T-helper 1 cell treated with Interleukin-12 subunit alpha and Interleukin-12 subunit beta and Interleukin-4 antibody, amounts not matched to agents 30 μg/mL and 1 μg/mL, for 36 hours (primary cell): ENCODE results near the gene CKLF.
"Not testable (repeated sequence)": the region's sequence is repeated elsewhere in the genome, so short reads cannot be mapped to it uniquely, and the experiment has no call there.

Experiments used
- H3K27ac Mint-ChIP-seq: one replicate; pipeline ENCODE4 v1.8.0; 2021; ENCODE audit warnings: mild to moderate bottlenecking, mixed read lengths
- H3K27me3 Mint-ChIP-seq: one replicate; pipeline ENCODE4 v1.8.0; 2021; ENCODE audit warnings: low read depth, mixed read lengths
- H3K36me3 Mint-ChIP-seq: one replicate; pipeline ENCODE4 v1.8.0; 2021; ENCODE audit warnings: low read depth, mixed read lengths
- H3K4me1 Mint-ChIP-seq: one replicate; pipeline ENCODE4 v1.8.0; 2021; ENCODE audit warnings: low read depth, mixed read lengths
- H3K4me3 Mint-ChIP-seq: one replicate; pipeline ENCODE4 v1.8.0; 2021; ENCODE audit warnings: mild to moderate bottlenecking, moderate library complexity, mixed read lengths
- H3K9me3 Mint-ChIP-seq: one replicate; pipeline ENCODE4 v1.8.0; 2021; ENCODE audit warnings: mixed read lengths

CKLF gene

GRCh38 chr16:66600477-66600876, 48.1 kb downstream of the CKLF start:
- H3K4me1 Mint-ChIP-seq = peaks cover 42% of the 10 kb centered on the region
- H3K36me3 Mint-ChIP-seq = peaks cover 9% of the 10 kb centered on the region
- no peak overlapping the region for H3K4me3 Mint-ChIP-seq
- no peak overlapping the region for H3K27ac Mint-ChIP-seq
- H3K9me3 Mint-ChIP-seq = peaks cover 8% of the 10 kb centered on the region
- no peaks in the 10 kb centered on the region for H3K27me3 Mint-ChIP-seq

GRCh38 chr16:66601471-66601870, 49.1 kb downstream of the CKLF start:
- Mint-ChIP-seq H3K27me3 (no peaks in the 10 kb centered on the region), H3K27ac (no peak overlapping the region), H3K9me3 (peaks cover 8% of the 10 kb centered on the region), H3K4me3 (no peak overlapping the region), H3K4me1 (peaks cover 47% of the 10 kb centered on the region), H3K36me3 (peaks cover 11% of the 10 kb centered on the region)

GRCh38 chr16:66603537-66604375, 51.4 kb downstream of the CKLF start:
- peaks cover 47% of the 10 kb centered on the region for H3K4me1 Mint-ChIP-seq
- no peaks in the 10 kb centered on the region for H3K27me3 Mint-ChIP-seq
- H3K36me3 Mint-ChIP-seq = peaks cover 16% of the 10 kb centered on the region
- peak overlapping the region; percentile 89 for H3K4me3 Mint-ChIP-seq
- peaks cover 8% of the 10 kb centered on the region for H3K9me3 Mint-ChIP-seq
- H3K27ac Mint-ChIP-seq = peak overlapping the region; percentile 96

- no peaks in the 10 kb centered on the region for H3K27me3 Mint-ChIP-seq
- H3K4me3 Mint-ChIP-seq = peak within 1 kb of the TSS; percentile 89
- peaks cover 8% of the 10 kb centered on the region for H3K9me3 Mint-ChIP-seq
- H3K4me1 Mint-ChIP-seq = peaks cover 43% of the 10 kb centered on the region
- peaks cover 16% of the 10 kb centered on the region for H3K36me3 Mint-ChIP-seq
- H3K27ac Mint-ChIP-seq = peak within 1 kb of the TSS; percentile 96
Observed at GRCh38 chr16:66604376-66605176, 52.2 kb downstream of the CKLF start, which contains the start of gene CMTM3. CMTM3 (plus strand) TSS chr16:66604704; CDS start chr16:66604806, 102 bp downstream.

GRCh38 chr16:66605177-66605978, 53.0 kb downstream of the CKLF start:
- Mint-ChIP-seq H3K4me1 (peaks cover 38% of the 10 kb centered on the region), H3K36me3 (peaks cover 24% of the 10 kb centered on the region), H3K9me3 (peaks cover 8% of the 10 kb centered on the region), H3K27me3 (no peaks in the 10 kb centered on the region), H3K4me3 (peak overlapping the region; percentile 87), H3K27ac (peak overlapping the region; percentile 45)

- H3K36me3 Mint-ChIP-seq = peaks cover 25% of the 10 kb centered on the region
- no peaks in the 10 kb centered on the region for H3K27me3 Mint-ChIP-seq
- peaks cover under 1% of the 10 kb centered on the region for H3K9me3 Mint-ChIP-seq
- H3K27ac Mint-ChIP-seq = peak overlapping the region; percentile 89
- H3K4me3 Mint-ChIP-seq = peak overlapping the region; percentile 87
- peaks cover 32% of the 10 kb centered on the region for H3K4me1 Mint-ChIP-seq
Observed at GRCh38 chr16:66605979-66606751, 53.8 kb downstream of the CKLF start.

GRCh38 chr16:66608241-66609138, 56.1 kb downstream of the CKLF start:
- H3K9me3 Mint-ChIP-seq = no peaks in the 10 kb centered on the region
- peaks cover 27% of the 10 kb centered on the region for H3K4me1 Mint-ChIP-seq
- peak overlapping the region; percentile 41 for H3K27ac Mint-ChIP-seq
- H3K4me3 Mint-ChIP-seq = peak overlapping the region; percentile 48
- no peaks in the 10 kb centered on the region for H3K27me3 Mint-ChIP-seq
- H3K36me3 Mint-ChIP-seq = peaks cover 30% of the 10 kb centered on the region

- H3K36me3 Mint-ChIP-seq = peaks cover 26% of the 10 kb centered on the region
- no peak overlapping the region for H3K4me3 Mint-ChIP-seq
- no peaks in the 10 kb centered on the region for H3K9me3 Mint-ChIP-seq
- peaks cover 22% of the 10 kb centered on the region for H3K4me1 Mint-ChIP-seq
- H3K27me3 Mint-ChIP-seq = no peaks in the 10 kb centered on the region
- no peak overlapping the region for H3K27ac Mint-ChIP-seq
Observed at GRCh38 chr16:66609139-66609510, 56.7 kb downstream of the CKLF start.

GRCh38 chr16:66610111-66610820, 57.9 kb downstream of the CKLF start:
- Mint-ChIP-seq H3K4me3 (no peak overlapping the region), H3K27ac (no peak overlapping the region), H3K27me3 (no peaks in the 10 kb centered on the region), H3K9me3 (no peaks in the 10 kb centered on the region), H3K36me3 (peaks cover 36% of the 10 kb centered on the region), H3K4me1 (peaks cover 22% of the 10 kb centered on the region)

GRCh38 chr16:66611911-66612310, 59.5 kb downstream of the CKLF start:
- not testable (repeated sequence) for H3K27me3 Mint-ChIP-seq, H3K27ac Mint-ChIP-seq, H3K9me3 Mint-ChIP-seq, H3K4me3 Mint-ChIP-seq
- Mint-ChIP-seq H3K4me1 (peaks cover 13% of the 10 kb centered on the region), H3K36me3 (peaks cover 36% of the 10 kb centered on the region)

GRCh38 chr16:66612422-66612821, 60.0 kb downstream of the CKLF start:
- Mint-ChIP-seq H3K9me3 (no peaks in the 10 kb centered on the region), H3K27me3 (no peaks in the 10 kb centered on the region), H3K36me3 (peaks cover 36% of the 10 kb centered on the region), H3K4me3 (no peak overlapping the region), H3K4me1 (peaks cover 8% of the 10 kb centered on the region), H3K27ac (no peak overlapping the region)

- H3K36me3 Mint-ChIP-seq = peaks cover 31% of the 10 kb centered on the region
- no peaks in the 10 kb centered on the region for H3K4me1 Mint-ChIP-seq
- no peak overlapping the region for H3K27ac Mint-ChIP-seq
- H3K9me3 Mint-ChIP-seq = no peaks in the 10 kb centered on the region
- H3K4me3 Mint-ChIP-seq = no peak overlapping the region
- no peaks in the 10 kb centered on the region for H3K27me3 Mint-ChIP-seq
Observed at GRCh38 chr16:66614161-66614802, 61.9 kb downstream of the CKLF start.
